ENCODE results near the gene ZNF324. TPM values are rescaled to one million over a fixed set of nuclear protein-coding genes. Genes with fewer than 3 reads are reported as not detected.

The ZNF324 gene
- total and polyA plus RNA-seq, 2 of the 4 experiments (the other 2 are of a cell fraction) = 6.0 to 6.6 TPM

- Histone ChIP-seq H3K27me3 (ENCODE audit: control insufficient read depth, insufficient read depth, low read length) (no peaks in the 10 kb centered on the region), H3K4me1 (ENCODE audit: control insufficient read depth, insufficient read depth, low read length) (peaks cover 6% of the 10 kb centered on the region), H3K14ac (replicated peaks; ENCODE audit: low read depth, low read length) (0 out of 2 replicates have a peak overlapping the region, but pooled peaks have one; percentile 3), H4K5ac (ENCODE audit: low read depth, low read length) (no peak overlapping the region), H3K4me3 (ENCODE audit: insufficient read depth, low read depth, low read length) (peak overlapping the region; percentile 34; the same call in 1 of the 2 replicates), H4K91ac (ENCODE audit: insufficient read depth, low read depth, low read length) (no peak overlapping the region), H3K23ac (ENCODE audit: low read depth, low read length) (no peak overlapping the region), H2BK15ac (ENCODE audit: low read depth, low read length) (no peak overlapping the region), H2AK5ac (ENCODE audit: low read depth, low read length) (peak overlapping the region; percentile 72), H3K9me3 (ENCODE audit: control insufficient read depth, insufficient read depth, low read length) (no peaks in the 10 kb centered on the region), H2AFZ (replicated peaks; ENCODE audit: low read length, poor library complexity) (peak overlapping the region; percentile 71), H2BK20ac (ENCODE audit: low read depth, low read length) (no peak overlapping the region), H2AK9ac (replicated peaks; ENCODE audit: low read depth, low read length, poor library complexity) (peak overlapping the region; percentile 23), H2BK5ac (ENCODE audit: low read depth, low read length, poor library complexity, severe bottlenecking) (no peak overlapping the region), H2BK120ac (ENCODE audit: low read depth, low read length) (no peak overlapping the region), H3K27ac (ENCODE audit: insufficient read depth, low read length) (no peak overlapping the region), H3K36me3 (ENCODE audit: control insufficient read depth, insufficient read depth, low read length) (peaks cover 20% of the 10 kb centered on the region), H3K9me1 (ENCODE audit: insufficient read depth, low read length) (peaks cover 8% of the 10 kb centered on the region), H3K4me2 (ENCODE audit: low read depth, low read length) (peak overlapping the region; percentile 68), H4K8ac (ENCODE audit: low read depth in 2 of 2, low read length in 2 of 2) (peak overlapping the region; percentile 53 to 57; a peak in 3 of 4 replicates), H4K20me1 (ENCODE audit: insufficient read depth, low read length) (peaks cover 23% of the 10 kb centered on the region), H3K9ac (ENCODE audit: low read depth, low read length) (no peak overlapping the region), H3K79me1 (ENCODE audit: low read depth in 1 of 2, low read length in 2 of 2) (peaks cover 4 to 58% of the 10 kb centered on the region in 2 experiments; a peak in 3 of 4 replicates), H3K4ac (ENCODE audit: low read depth, low read length) (0 out of 2 replicates have a peak overlapping the region, but pooled peaks have one; percentile 41), H3K56ac (ENCODE audit: extremely low read depth, insufficient read depth, low read length) (no peak overlapping the region), H3K18ac (ENCODE audit: low read depth, low read length) (no peak overlapping the region)
- in situ Hi-C loops (cut with MboI; ENCODE audit: low sequenced_read_pairs) (no loop called here), dilution Hi-C loops (cut with HindIII; ENCODE audit: low sequenced_read_pairs, unreplicated experiment) (no loop called here), intact Hi-C loops (cut with micrococcal nuclease) (no loop called here)
- ATAC-seq (ENCODE audit: low read depth) (peak; percentile 75), DNase-seq (peak; percentile 68)
- ChIA-PET POLR2A (ENCODE audit: unreplicated experiment) (no interaction called here), CTCF (no interaction called here)
- no TSS peak for BruUV-seq (replicated peaks)
- 33% methylated on average over 30 of the region's 66 CpGs; no CpG with 5 or more reads in 1 of the 2 experiments for WGBS, 2 experiments (ENCODE audit: extremely low coverage in 2 of 2, insufficient read length in 1 of 2)
- TF ChIP-seq MXI1 (IDR thresholded peaks at IDR 0.05; ENCODE audit: borderline replicate concordance, low read depth, low read length) (0 out of 2 replicates have a peak, but pooled peaks have one; percentile 45), BHLHE40 (IDR thresholded peaks at IDR 0.05; ENCODE audit: low read depth, low read length) (no peak), NFE2L2 (IDR thresholded peaks at IDR 0.05; ENCODE audit: low read depth, low read length) (no peak), RFX5 (IDR thresholded peaks at IDR 0.05; ENCODE audit: low read depth, low read length) (no peak), FOS (IDR thresholded peaks at IDR 0.05; ENCODE audit: low read depth, low read length) (no peak), RCOR1 (IDR thresholded peaks at IDR 0.05; ENCODE audit: insufficient replicate concordance, low read length) (no peak), POLR2A (IDR thresholded peaks at IDR 0.05; ENCODE audit: low read depth, low read length) (no peak), CTCF (conservative IDR thresholded peaks at IDR 0.05; ENCODE audit: low read depth, low read length) (peak; percentile 77), RAD21 (IDR thresholded peaks at IDR 0.05; ENCODE audit: low read length) (peak; percentile 63), MAFK (IDR thresholded peaks at IDR 0.05; ENCODE audit: low read depth, low read length) (no peak), ELK1 (IDR thresholded peaks at IDR 0.05; ENCODE audit: borderline replicate concordance, low read depth, low read length) (no peak), CHD1 (IDR thresholded peaks at IDR 0.05; ENCODE audit: low read depth, low read length) (no peak), USF2 (IDR thresholded peaks at IDR 0.05; ENCODE audit: low read depth, low read length) (no peak), MAZ (IDR thresholded peaks at IDR 0.05; ENCODE audit: borderline replicate concordance, low read depth, low read length) (peak; percentile 61; the same call in 1 of the 2 replicates)
Measured at GRCh38 chr19:58513694-58514563, 47.0 kb downstream of the ZNF324 start.
